IPS DF 19.7 (cell line): ENCODE results near the gene FARS2.
A peak's percentile ranks its signal among the peaks of the same experiment; 100 is the strongest.
"Not testable (repeated sequence)": the region's sequence is repeated elsewhere in the genome, so short reads cannot be mapped to it uniquely, and the experiment has no call there.

Experiments used
- DNase-seq: peaks from one replicate; pipeline ENCODE4 v3.0.0-alpha.2; 2013; ENCODE audit warnings: low read depth, low spot score

FARS2 gene

DNA sequence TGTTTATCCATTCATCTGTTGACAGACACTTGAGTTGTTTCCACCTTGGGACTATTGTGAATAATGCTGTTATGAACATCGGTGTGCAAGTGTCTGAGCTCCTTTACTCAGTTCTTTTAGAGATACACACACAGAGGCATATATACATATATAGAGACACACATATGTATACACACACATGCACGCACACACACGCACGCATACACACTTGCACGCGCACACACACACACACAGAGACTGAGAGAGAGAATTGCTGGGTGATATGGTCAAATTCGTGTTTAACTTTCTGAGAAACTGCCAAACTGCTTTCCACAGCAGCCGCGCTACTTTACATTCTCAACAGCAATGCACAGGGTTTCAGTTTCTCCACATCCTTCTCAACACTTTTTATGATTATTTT lies 273.3 kb downstream of the FARS2 start:
- DNase-seq, result no peak

GRCh38 chr6:5536644-5537043 lies 275.3 kb downstream of the FARS2 start:
- no peak for DNase-seq

DNA sequence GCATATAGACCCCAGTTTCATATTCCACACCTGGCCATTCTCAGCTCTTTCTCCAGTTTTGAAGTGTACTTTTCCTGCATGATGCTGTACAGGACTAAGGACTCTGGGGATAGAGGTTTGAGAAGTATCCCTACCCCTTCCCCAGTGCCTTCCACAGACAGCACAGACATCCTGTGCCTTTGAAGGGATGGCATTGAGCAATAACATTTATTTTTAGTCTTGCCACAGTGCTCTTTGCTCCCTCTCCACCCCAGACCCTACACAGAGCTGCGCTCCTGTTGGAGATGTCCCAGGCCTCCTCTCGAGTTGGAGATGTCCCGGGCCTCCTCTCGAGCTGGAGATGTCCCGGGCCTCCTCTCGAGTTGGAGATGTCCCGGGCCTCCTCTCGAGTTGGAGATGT lies 275.8 kb downstream of the FARS2 start:
- no peak for DNase-seq

DNA sequence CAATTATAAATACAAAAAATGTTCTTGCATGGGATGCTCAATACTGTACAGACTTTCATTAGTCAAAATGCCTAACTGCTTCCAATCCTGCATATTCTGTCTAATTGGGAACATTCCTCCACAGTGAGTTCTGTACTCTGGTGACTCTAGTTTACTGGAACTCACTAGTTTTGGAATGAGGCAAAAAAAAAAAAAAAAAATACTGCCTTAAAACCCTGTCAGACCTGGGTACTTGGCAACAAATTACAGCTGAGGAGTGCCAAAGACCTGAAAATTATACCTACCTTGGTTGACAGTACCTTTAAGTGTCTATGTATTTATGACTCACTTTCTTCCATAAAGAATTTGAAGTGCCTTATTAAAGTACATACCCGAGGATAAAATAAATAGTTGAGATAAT lies 276.7 kb downstream of the FARS2 start:
- DNase-seq, result no peak

DNA sequence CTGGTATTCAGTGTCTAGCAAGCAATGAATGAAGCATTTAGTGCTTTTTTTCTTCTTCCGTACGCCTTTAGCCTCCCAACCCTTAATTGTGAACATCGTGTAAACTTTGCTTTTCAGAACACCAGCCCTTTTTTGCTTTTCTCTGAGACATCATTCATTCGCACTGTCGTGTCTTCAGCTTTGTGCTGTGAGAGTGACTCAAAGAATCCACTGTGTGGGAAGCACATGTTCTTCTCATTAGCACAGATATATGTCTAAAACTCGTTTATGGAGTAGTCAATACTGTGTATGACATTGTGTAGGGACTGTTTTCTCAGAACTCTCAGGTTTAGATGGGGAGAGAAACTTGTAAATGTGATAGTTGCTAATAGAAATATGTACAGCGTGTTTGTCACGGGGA lies 279.1 kb downstream of the FARS2 start:
- no peak for DNase-seq

- DNase-seq, result no peak
Measured at GRCh38 chr6:5541025-5541424, 279.7 kb downstream of the FARS2 start.

GRCh38 chr6:5541751-5542432 lies 280.6 kb downstream of the FARS2 start:
- DNase-seq, result peak; percentile 64

DNA sequence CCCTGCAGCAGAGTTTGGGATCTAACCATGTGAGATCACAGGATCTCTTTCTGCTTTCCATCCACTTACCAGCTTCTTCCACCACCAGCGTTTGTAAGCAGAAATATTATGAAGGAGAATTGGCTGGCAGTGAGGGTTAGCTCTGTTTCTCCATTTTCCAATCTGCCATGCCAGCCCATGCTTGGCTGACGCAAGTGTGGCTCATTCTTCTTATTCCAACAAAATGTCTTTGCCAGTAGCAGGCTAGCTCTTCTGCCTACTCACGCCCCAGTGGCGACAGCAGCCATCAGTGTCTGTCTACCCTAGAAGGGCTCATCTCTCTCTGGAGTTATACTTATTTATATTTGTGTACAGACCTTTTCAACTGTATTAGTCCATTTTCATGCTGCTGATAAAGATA lies 286.2 kb downstream of the FARS2 start:
- no peak for DNase-seq

- no peak for DNase-seq
Measured at GRCh38 chr6:5550631-5551030, 289.3 kb downstream of the FARS2 start.

DNA sequence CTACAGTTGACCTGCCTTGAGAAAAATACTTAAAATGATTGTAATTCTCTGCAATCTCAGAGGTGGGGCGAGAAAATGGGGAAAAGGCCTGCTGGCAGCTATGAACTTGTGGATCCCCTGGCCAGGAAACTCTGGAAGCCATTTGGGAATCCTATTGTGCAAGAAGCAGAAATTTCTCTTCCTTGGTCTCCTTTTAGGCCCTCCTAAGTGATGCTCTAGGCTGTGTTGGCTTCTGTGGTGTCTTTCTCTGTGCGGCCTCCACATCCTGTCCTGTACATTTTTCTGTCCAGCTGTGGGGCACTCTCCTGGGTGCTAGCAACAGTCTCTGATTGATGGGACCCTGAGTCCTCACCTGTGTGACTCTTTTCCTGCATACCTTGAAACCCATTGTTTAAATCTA lies 290.9 kb downstream of the FARS2 start:
- no peak for DNase-seq

- no peak for DNase-seq
Measured at GRCh38 chr6:5553767-5554166, 292.5 kb downstream of the FARS2 start.

DNA sequence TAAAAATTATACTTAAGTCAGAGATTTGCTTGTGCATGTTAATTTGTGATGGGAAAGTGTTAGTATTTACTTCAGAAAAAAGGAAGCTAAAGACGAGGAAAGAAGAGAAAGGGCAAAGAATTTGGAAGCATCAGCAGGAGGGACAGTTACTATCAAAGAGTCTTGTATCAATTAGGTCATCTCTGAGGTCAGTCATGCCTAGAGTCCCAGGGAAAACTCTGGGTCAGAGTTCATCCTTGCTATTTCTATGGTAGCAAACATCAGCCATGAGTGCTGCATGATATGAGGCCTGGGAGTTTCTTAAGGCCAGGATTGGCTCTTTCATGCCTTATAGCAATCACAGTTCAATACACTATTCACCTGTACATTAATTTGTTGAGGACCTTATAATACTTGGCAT lies 292.9 kb downstream of the FARS2 start:
- DNase-seq, result no peak

GRCh38 chr6:5556011-5556410 lies 294.7 kb downstream of the FARS2 start:
- no peak for DNase-seq

DNA sequence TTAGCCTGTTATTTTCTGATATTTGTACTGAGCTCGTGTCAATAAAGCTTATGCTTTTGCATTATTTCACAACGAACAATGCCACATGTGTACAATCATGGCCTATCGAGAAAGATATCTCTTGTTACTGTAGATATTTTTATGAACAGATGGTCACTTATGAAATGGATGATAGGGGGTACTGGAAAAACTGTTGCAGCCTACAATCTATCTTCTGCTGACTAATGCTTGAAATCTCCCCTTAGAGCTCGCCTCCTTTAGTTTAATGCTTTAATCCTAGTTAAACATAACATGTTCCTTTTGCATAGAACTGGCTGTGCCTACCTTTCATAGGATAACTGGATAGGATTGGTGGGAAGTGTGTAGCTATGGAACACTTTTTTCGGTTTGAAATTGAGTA lies 296.2 kb downstream of the FARS2 start:
- DNase-seq, result no peak

- no peak for DNase-seq
Measured at GRCh38 chr6:5559651-5560050, 298.3 kb downstream of the FARS2 start.

DNA sequence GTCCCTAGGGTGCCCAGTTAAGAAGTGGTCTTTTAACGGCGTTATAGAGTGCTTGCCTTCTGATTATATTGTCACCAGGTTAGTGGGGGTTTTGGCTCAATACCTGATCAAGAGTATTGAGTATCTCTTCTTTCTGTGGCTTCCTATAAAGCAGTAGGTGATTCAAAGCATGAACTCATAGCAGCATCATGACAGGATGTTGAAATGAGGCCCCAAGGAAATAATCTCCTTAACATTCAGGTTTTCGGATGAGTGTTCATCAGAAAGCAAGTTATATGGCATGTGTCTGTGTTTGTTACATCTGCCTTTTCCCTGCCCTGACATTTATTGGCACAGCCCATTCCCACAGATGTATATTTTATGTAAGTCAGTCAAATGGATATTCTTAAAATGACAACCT lies 301.0 kb downstream of the FARS2 start:
- no peak for DNase-seq

DNA sequence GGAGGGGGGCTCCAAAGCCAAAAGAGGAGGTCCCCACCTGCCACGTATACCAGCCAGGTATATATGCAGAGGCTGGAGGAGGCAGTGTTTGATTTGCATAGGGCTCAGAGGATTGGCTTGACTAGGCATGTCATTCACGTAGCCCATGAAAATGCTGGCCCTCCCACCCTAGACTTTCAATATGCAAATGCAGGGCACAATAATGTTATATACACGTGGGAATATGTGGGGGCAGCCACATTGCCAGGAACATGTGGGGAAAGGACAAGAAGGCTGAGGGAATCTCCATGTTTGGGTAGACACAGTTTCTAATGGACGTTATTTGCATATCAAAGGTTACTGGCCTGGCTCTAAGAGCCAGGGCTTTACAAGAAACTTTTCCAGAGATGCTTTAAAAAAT lies 301.8 kb downstream of the FARS2 start:
- no peak for DNase-seq

GRCh38 chr6:5564746-5565145 lies 303.4 kb downstream of the FARS2 start:
- DNase-seq, result not testable (repeated sequence)

GRCh38 chr6:5565971-5566370 lies 304.7 kb downstream of the FARS2 start:
- no peak for DNase-seq

GRCh38 chr6:5566718-5567117 lies 305.4 kb downstream of the FARS2 start:
- DNase-seq, result no peak

GRCh38 chr6:5567352-5567751 lies 306.0 kb downstream of the FARS2 start:
- DNase-seq, result no peak

- DNase-seq, result no peak
Measured at GRCh38 chr6:5567890-5568289, 306.6 kb downstream of the FARS2 start.

GRCh38 chr6:5569491-5569890 lies 308.2 kb downstream of the FARS2 start:
- DNase-seq, result no peak

- no peak for DNase-seq
Measured at GRCh38 chr6:5570641-5571040, 309.3 kb downstream of the FARS2 start.
